Activated CD8-positive, alpha-beta T cell treated with anti-CD3 and anti-CD28 coated beads for 36 hours (primary cell): ENCODE measurements around the gene ELOA2. TPM values are rescaled to one million over a fixed set of nuclear protein-coding genes. Genes with fewer than 3 reads are reported as not detected.

ENCODE experiments used
- ATAC-seq: fragments of 200-7000 bp; cut with Tn5 transposase; one replicate; pipeline ENCODE4 v1.10.0; 2021; ENCODE audit warnings: mild to moderate bottlenecking, moderate library complexity
- CTCF ChIA-PET: fragments of 350-600 bp; sonication (Branson Sonifier 250); formaldehyde crosslinking; loops from one replicate; lab custom pipeline; 2021; ENCODE audit warnings: antibody characterized with exemption; lab: Charles Lee
- POLR2A ChIA-PET: fragments of 350-600 bp; sonication (Branson Sonifier 250); formaldehyde crosslinking; loops from one replicate; lab custom pipeline; 2021; ENCODE audit warnings: antibody characterized with exemption; lab: Charles Lee
- DNase-seq: peaks from one replicate; pipeline ENCODE4 v3.0.0-alpha.2; 2020
- H3K27ac Mint-ChIP-seq: one replicate; pipeline ENCODE4 v1.8.0; 2021; ENCODE audit warnings: mild to moderate bottlenecking, mixed read lengths
- H3K27me3 Mint-ChIP-seq: one replicate; pipeline ENCODE4 v1.8.0; 2021; ENCODE audit warnings: mixed read lengths
- H3K36me3 Mint-ChIP-seq: one replicate; pipeline ENCODE4 v1.8.0; 2021; ENCODE audit warnings: low read depth, mixed read lengths
- H3K4me1 Mint-ChIP-seq: one replicate; pipeline ENCODE4 v1.8.0; 2021; ENCODE audit warnings: low read depth, mixed read lengths
- H3K4me3 Mint-ChIP-seq: one replicate; pipeline ENCODE4 v1.8.0; 2021; ENCODE audit warnings: mild to moderate bottlenecking, moderate library complexity, mixed read lengths
- H3K9me3 Mint-ChIP-seq: one replicate; pipeline ENCODE4 v1.8.0; 2021; ENCODE audit warnings: mixed read lengths
- intact Hi-C: fragments of 100-400 bp; cut with micrococcal nuclease; formaldehyde crosslinking; loops from one replicate; pipeline ENCODE4 v1.10.0; 2022
- total RNA-seq, 2 experiments: library from RNA; stranded (reverse); gene quantifications; one replicate each; pipeline ENCODE4 v1.2.3, GENCODE V29; 2021
- TF ChIP-seq, protein P1 (sequence below): fragments of 200-600 bp; IDR thresholded peaks from one replicate; pipeline ENCODE4 v1.8.0; 2022; ENCODE audit warnings: antibody characterized with exemption, mild to moderate bottlenecking

ELOA2 gene
- total RNA-seq, 2 experiments from 2014 or later, result not detected

DNA sequence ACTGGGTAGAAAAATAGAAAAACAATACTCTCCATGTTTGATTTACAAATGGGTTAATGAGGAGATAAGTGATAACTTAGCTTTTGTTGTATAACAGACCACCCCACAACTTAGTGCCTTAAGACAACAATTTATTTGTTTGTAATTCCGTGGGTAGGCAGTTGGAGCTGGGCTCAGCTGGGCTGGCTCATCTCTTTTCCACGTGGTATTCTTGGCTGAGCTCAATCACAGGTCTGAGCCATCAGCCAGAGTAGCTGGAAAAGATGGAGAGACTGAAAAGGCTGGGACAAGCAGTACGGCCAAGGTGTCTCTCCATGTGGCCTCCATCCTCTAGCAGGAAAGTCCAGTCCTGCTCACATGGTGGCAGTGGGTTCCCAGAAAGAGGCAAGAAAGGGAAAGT lies 32.2 kb upstream of the ELOA2 start:
- ATAC-seq, result no peak
- no peak overlapping the region for H3K27ac Mint-ChIP-seq
- CTCF ChIA-PET, result no interaction called here
- no peak for DNase-seq
- TF ChIP-seq, protein P1, sequence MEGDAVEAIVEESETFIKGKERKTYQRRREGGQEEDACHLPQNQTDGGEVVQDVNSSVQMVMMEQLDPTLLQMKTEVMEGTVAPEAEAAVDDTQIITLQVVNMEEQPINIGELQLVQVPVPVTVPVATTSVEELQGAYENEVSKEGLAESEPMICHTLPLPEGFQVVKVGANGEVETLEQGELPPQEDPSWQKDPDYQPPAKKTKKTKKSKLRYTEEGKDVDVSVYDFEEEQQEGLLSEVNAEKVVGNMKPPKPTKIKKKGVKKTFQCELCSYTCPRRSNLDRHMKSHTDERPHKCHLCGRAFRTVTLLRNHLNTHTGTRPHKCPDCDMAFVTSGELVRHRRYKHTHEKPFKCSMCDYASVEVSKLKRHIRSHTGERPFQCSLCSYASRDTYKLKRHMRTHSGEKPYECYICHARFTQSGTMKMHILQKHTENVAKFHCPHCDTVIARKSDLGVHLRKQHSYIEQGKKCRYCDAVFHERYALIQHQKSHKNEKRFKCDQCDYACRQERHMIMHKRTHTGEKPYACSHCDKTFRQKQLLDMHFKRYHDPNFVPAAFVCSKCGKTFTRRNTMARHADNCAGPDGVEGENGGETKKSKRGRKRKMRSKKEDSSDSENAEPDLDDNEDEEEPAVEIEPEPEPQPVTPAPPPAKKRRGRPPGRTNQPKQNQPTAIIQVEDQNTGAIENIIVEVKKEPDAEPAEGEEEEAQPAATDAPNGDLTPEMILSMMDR, result no peak
- H3K4me1 Mint-ChIP-seq, result no peaks in the 10 kb centered on the region
- no peak overlapping the region for H3K4me3 Mint-ChIP-seq
- POLR2A ChIA-PET, result no interaction called here
- no peaks in the 10 kb centered on the region for H3K9me3 Mint-ChIP-seq
- intact Hi-C loops, result no loop called here
- no peaks in the 10 kb centered on the region for H3K36me3 Mint-ChIP-seq
- no peaks in the 10 kb centered on the region for H3K27me3 Mint-ChIP-seq

DNA sequence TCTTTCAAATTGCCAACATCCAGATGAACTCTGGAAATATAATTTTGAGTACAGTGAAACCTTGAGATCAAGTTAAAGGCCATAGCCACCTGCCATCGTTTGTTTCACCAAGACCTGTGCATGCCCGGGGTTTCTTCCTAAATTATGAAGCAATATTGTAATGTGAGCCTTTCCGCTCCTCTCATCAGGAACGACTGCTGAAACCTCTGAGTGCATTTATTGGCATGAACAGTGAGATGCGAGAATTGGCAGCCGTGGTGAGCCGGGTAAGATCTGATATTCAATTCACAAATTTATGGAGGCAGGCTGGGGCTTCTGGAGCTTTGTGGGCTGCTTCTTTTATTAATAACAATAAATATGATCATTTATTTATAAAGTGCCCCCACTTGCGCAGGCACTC lies 27.7 kb upstream of the ELOA2 start:
- H3K9me3 Mint-ChIP-seq, result no peaks in the 10 kb centered on the region
- no peak for ATAC-seq
- CTCF ChIA-PET, result interaction anchor here (1.9 kb wide), 1 partner anchor 12 kb away, joined by 4 read pairs; no protein-coding TSS in a partner anchor

DNA sequence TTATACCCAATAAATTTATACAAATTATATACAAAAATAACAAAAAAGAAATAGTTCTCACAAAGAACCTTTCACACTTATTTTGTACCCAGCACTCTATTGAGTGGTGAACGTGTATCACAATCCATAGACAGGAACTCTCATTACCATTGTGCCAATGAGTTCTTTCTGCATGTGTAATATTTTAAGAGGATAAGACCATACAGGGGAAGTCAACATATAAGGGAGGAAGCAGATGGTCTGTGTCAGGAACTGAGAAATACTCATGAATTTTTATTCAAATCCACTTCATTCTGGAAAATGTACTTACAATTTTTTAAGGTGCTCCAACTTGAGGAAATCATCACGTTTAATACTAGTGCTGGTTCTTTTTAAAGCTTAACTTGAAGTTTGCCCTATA lies 27.1 kb upstream of the ELOA2 start:
- Mint-ChIP-seq H3K27ac (no peak overlapping the region), H3K9me3 (no peaks in the 10 kb centered on the region), H3K4me3 (no peak overlapping the region), H3K36me3 (no peaks in the 10 kb centered on the region), H3K27me3 (no peaks in the 10 kb centered on the region), H3K4me1 (no peaks in the 10 kb centered on the region)
- POLR2A ChIA-PET, result no interaction called here
- no peak for DNase-seq
- ATAC-seq, result no peak
- TF ChIP-seq, protein P1, result no peak
- CTCF ChIA-PET, result interaction anchor here (1.3 kb wide), 1 partner anchor 8 kb away, joined by 3 read pairs; no protein-coding TSS in a partner anchor
- intact Hi-C loops, result no loop called here

More for the DNA sequence above, 27.7 kb upstream of the ELOA2 start:
- DNase-seq, result no peak
- H3K36me3 Mint-ChIP-seq, result no peaks in the 10 kb centered on the region
- POLR2A ChIA-PET, result no interaction called here
- intact Hi-C loops, result no loop called here
- TF ChIP-seq, protein P1, result no peak
- H3K27me3 Mint-ChIP-seq, result no peaks in the 10 kb centered on the region
- H3K27ac Mint-ChIP-seq, result no peak overlapping the region
- no peaks in the 10 kb centered on the region for H3K4me1 Mint-ChIP-seq
- no peak overlapping the region for H3K4me3 Mint-ChIP-seq

DNA sequence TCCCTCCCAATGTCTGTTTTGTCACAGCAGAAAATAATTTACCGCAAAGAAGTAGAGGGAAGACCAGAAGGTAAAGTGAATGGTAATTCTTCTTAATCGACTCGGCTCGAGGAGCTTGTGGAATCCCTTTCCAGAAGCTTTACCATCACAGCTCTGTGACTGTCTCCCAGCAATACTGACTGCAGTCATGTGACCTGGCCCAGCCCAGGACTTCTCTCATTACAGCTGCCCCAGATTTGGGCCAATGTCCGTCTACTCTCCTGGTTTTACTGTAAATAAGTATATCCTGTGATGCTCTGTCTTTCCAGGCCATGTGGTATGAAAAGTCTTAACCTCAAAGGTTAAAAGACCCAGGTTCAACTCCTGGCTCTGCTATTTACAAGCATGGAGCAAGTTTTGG lies 18.9 kb upstream of the ELOA2 start:
- Mint-ChIP-seq H3K36me3 (no peaks in the 10 kb centered on the region), H3K27me3 (peaks cover 3% of the 10 kb centered on the region), H3K4me3 (no peak overlapping the region), H3K9me3 (no peaks in the 10 kb centered on the region), H3K27ac (no peak overlapping the region), H3K4me1 (no peaks in the 10 kb centered on the region)
- POLR2A ChIA-PET, result no interaction called here
- TF ChIP-seq, protein P1, result no peak
- CTCF ChIA-PET, result interaction anchor here (1.3 kb wide), 1 partner anchor 18 kb away, joined by 3 read pairs; no protein-coding TSS in a partner anchor
- intact Hi-C loops, result no loop called here
- DNase-seq, result no peak
- no peak for ATAC-seq

DNA sequence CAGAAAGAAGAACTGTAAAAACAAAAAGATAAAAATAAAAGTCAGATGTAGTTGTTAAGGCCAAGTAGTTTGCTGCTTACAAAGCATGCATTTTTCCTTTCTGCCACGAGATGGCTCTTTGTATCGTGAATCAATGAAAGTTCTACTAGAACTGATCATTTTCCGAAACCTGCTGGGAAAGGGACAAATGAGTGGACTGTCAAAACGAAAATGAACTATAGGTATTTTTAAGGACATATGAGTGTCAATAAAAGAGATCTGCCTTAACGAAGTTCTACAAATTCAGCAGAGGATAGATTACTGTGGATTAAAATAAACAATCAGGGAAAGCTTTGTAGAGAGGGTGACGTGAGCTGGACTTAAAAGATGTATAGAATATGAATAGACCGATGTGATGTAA lies 15.0 kb upstream of the ELOA2 start:
- no peak overlapping the region for H3K27ac Mint-ChIP-seq
- TF ChIP-seq, protein P1, result peak; percentile 68
- CTCF ChIA-PET, result interaction anchor here (0.6 to 2.0 kb wide), 8 partner anchors 10 to 698 kb away, joined by 4 to 7 read pairs (median 4); no protein-coding TSS in a partner anchor
- POLR2A ChIA-PET, result no interaction called here
- no peaks in the 10 kb centered on the region for H3K9me3 Mint-ChIP-seq
- no peak overlapping the region for H3K4me3 Mint-ChIP-seq
- DNase-seq (peak; percentile 28), ATAC-seq (no peak)
- intact Hi-C loops, result no loop called here
- peaks cover 3% of the 10 kb centered on the region for H3K27me3 Mint-ChIP-seq
- no peaks in the 10 kb centered on the region for H3K36me3 Mint-ChIP-seq
- H3K4me1 Mint-ChIP-seq, result no peaks in the 10 kb centered on the region
